Measurements from ENCODE around the gene PP2D1.
A peak's percentile ranks its signal among the peaks of the same experiment; 100 is the strongest.

The PP2D1 gene

DNA sequence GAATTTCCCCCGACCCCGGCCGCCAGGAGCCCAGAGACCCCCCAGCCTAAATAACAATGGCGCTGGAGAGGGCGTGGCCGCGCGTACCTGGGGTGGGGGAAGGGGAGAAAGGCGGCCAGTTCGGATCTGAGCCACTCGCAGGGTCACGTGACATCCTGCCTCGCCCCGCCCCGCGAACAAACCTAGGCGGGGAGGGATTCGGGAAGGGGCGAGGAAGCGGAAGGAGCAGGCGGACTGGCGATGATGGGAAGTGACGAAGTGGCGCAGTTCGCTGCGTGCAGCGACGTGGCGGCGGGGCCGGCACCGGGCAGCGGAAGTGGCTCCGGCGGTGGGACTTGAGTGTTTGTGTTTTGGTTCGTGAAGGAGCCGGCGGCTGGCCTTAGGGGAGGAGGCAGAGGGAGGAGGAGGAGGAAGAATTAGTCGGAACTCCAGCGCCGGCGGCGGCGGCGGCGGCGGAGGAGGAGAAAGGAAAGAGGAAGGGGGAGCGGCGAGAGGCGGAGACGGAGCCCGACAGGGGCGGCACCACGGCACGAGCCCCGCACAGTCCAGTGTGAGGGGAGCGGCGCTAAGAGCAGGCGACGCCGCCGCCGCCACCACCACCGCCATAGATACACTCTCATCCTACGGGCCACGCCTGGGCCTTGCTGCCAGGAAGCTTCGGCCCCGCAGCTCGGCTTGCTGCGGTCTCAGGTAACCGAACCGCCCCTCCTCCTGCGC, 65.1 kb downstream of the PP2D1 start, which contains the start of gene RAB5A:
Gene RAB5A, plus strand, starts transcription at position 266 of the 717 bp plus-strand sequence. CDS start 3,802 bp downstream, outside the sequence.
- H3K27ac ChIP-seq, result peak within 1 kb of the TSS; percentile 96
- TF ChIP-seq ZFX (IDR thresholded peaks at IDR 0.05; ENCODE audit: borderline replicate concordance), result no peak
- TF ChIP-seq, protein P1, sequence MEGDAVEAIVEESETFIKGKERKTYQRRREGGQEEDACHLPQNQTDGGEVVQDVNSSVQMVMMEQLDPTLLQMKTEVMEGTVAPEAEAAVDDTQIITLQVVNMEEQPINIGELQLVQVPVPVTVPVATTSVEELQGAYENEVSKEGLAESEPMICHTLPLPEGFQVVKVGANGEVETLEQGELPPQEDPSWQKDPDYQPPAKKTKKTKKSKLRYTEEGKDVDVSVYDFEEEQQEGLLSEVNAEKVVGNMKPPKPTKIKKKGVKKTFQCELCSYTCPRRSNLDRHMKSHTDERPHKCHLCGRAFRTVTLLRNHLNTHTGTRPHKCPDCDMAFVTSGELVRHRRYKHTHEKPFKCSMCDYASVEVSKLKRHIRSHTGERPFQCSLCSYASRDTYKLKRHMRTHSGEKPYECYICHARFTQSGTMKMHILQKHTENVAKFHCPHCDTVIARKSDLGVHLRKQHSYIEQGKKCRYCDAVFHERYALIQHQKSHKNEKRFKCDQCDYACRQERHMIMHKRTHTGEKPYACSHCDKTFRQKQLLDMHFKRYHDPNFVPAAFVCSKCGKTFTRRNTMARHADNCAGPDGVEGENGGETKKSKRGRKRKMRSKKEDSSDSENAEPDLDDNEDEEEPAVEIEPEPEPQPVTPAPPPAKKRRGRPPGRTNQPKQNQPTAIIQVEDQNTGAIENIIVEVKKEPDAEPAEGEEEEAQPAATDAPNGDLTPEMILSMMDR (IDR thresholded peaks at IDR 0.05), result no peak

DNA sequence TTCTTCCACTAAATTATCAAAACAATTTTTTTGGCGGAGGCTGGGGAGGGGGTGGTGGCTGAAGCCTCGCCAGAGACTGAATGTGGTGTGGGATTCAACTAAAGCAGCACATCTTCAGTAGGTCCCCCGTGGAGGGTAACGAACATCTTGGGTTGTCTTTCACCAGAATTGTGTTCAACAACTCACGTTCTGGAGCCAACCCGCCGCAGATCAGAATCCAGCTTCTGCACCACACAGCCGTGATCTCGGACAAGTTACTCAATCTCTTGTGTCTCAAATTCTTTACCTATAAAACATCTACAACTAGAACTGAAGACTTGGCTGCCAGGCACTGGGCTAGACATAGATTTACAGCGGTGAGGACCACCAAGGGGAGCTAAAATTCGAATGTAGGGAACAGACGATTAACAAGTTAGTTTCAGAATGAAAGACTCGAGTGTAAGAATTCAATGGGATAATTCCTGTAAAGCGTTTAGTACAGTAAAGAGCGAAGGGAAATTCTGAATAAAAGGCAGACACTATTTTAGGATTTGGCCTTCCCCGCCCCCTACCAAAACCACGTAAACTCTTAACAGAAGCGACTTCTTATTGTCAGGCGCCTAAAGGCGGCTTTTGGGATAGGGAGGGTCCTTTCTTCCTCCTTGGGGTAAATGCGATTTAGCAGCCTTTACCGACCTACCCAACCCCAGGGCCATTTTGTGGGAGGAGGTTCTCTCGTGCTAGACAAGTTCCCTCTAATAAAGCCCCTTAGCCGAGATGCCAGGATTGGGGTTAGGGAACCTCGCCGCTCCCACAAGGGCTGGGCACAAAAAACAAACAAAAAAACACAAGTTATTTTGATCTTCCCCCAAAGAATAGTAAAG, 65.9 kb downstream of the PP2D1 start:
- peak overlapping the region; percentile 96 for H3K27ac ChIP-seq
- no peak for TF ChIP-seq ZFX (IDR thresholded peaks at IDR 0.05; ENCODE audit: borderline replicate concordance)
- TF ChIP-seq, protein P1 (IDR thresholded peaks at IDR 0.05), result no peak

DNA sequence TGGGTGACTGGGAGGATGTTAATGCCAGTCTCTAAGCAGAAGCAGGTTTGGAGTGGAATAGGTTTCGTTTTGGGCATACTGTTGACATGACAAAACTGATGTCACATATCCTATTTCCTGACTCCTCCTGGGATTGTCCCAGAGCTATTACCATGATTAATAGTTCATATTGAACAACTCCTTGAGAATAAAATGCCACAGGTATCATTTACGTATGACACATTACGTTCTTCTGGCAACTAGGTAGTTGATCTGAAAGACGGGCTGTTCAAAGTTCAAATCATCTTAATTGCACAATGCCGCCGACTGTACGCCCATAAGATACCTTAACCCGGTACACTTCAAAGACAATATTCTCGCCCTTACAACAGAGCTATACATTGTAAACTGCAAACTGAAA, 66.5 kb downstream of the PP2D1 start:
- H3K27ac ChIP-seq, result peak overlapping the region; percentile 96
- TF ChIP-seq, protein P1 (IDR thresholded peaks at IDR 0.05), result no peak
- TF ChIP-seq ZFX (IDR thresholded peaks at IDR 0.05; ENCODE audit: borderline replicate concordance), result no peak

DNA sequence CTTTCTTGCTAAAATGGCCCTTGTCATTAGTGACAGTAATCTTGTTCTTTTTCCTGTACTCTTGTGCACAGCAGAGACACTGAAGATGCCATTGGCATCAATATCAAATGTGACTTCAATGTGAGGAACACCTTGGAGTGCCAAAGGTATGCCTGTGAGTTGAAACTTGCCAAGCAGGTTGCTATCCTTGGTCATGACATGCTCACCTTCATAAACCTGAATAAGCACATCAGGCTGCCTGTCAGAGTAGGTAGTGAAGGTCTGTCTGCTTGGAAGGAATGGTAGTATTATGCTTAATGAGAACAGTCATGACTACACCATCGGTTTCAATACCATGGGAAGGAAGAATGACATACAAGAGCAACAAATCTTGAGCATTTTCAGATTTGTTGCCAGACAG, 71.4 kb downstream of the PP2D1 start:
- TF ChIP-seq, protein P1 (IDR thresholded peaks at IDR 0.05), result no peak
- H3K27ac ChIP-seq, result no peak overlapping the region

DNA sequence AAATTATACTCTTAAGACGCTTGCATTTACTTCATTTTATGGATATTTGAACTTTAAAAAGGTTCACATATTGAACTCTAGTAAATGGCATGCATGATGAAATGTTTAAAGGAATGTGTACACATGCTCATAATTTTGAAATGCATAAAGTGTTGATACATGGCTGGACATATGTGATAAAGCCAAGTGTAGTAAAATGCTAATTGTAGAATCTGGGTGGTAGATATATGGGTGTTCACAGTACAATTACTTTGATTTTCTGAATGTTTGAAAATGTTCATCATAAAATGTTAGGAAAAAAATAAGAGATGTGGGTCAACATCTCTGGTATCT, 73.8 kb downstream of the PP2D1 start:
- no peak for TF ChIP-seq ZFX (IDR thresholded peaks at IDR 0.05; ENCODE audit: borderline replicate concordance)
- TF ChIP-seq, protein P1 (IDR thresholded peaks at IDR 0.05), result no peak
- H3K27ac ChIP-seq, result no peak overlapping the region

DNA sequence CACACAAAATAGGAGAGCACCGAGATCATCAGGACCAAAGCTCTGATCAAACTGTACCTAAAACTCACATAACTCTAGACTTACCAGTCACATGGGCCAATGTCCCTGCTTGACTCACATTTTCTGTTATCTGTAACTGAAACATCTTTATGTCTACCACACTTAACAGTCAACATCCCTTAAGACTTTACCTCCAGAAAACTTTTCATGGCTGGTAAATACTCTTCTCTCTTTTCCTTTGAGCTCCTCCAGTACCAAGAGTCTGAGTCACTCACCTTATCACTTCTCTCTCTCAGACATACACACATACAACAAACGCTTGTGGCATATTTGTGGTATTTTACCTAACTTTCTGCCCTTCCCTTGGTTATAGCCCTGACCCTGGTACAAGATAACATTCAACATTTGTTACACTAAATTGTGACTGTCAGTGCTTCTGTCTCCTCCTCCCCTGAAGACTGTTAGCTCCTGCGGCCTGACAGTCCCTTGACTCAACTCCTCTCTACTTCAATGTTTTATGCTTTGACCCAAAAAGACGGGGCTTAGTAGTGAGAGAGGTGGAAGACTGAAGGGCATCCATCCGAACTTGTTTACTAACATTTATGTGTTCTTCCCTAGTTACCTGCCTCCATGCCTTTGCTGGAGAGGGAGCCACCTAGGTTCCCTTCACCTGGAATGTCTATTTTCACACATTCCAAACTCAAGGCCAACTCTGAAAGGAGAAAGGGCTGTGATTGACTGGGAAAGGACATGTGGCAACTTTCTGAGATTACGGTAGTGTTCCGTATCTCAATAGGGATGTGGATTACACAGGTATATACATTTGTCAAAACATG, 74.4 kb downstream of the PP2D1 start:
- TF ChIP-seq, protein P1 (IDR thresholded peaks at IDR 0.05), result no peak
- no peak for TF ChIP-seq ZFX (IDR thresholded peaks at IDR 0.05; ENCODE audit: borderline replicate concordance)
- H3K27ac ChIP-seq, result no peak overlapping the region
